GM12878 (cell line): ENCODE data around the gene SS18. TPM values are rescaled to one million over a fixed set of nuclear protein-coding genes. Genes with fewer than 3 reads are reported as not detected.

Experiments used
- ATAC-seq: fragments of 200-7000 bp; cut with Tn5 transposase; 3 replicates; pipeline ENCODE4 v1.9.1; 2020; ENCODE audit warnings: mild to moderate bottlenecking, moderate library complexity
- BruUV-seq: library from RNA; stranded (reverse); fragments of 400-500 nt; replicated peaks from 2 replicates; lab custom pipeline; 2021; lab: Mats Ljungman, UMichigan
- CTCF ChIA-PET: fragments of 300-600 bp; sonication (Branson Sonifier 250); formaldehyde crosslinking; extraction: SDS; loops from one replicate; lab custom pipeline; 2021; ENCODE audit warnings: inconsistent platforms; lab: Yijun Ruan, JAX
- POLR2A ChIA-PET: fragments of 350-600 bp; formaldehyde crosslinking; extraction: SDS; loops from one replicate; lab custom pipeline; 2021; ENCODE audit warnings: inconsistent platforms; lab: Charles Lee
- RAD21 ChIA-PET: fragments of 300-600 bp; sonication (Branson Sonifier 250); formaldehyde crosslinking; loops from one replicate; lab custom pipeline; 2023; ENCODE audit warnings: antibody characterized with exemption; ENCODE audit not compliant: unreplicated experiment; lab: Charles Lee
- SMC1A ChIA-PET: fragments of 300-600 bp; sonication (Branson Sonifier 250); formaldehyde crosslinking; loops from one replicate; lab custom pipeline; 2023; ENCODE audit not compliant: unreplicated experiment, uncharacterized antibody; lab: Charles Lee
- DNase-seq: peaks from one replicate; pipeline ENCODE4 v3.0.0-alpha.2; 2011; ENCODE audit warnings: low read depth, low spot score
- FAIRE-seq: peaks from 3 replicates; lab custom pipeline; 2011; peaks lifted over from hg19 to GRCh38; lab: Jason Lieb, UNC
- H2AFZ ChIP-seq: 2 replicates; pipeline ENCODE4 v1.6.0; 2011; ENCODE audit warnings: low read depth, low read length, control low read depth; ENCODE audit not compliant: control insufficient read depth
- H3K27ac ChIP-seq: 2 replicates; pipeline ENCODE4 v1.5.1; 2011; ENCODE audit warnings: control low read depth; ENCODE audit not compliant: control insufficient read depth, insufficient read depth
- H3K27me3 ChIP-seq, 2 experiments: replicated peaks in 1 of 2; 2 replicates each; pipeline versions ENCODE4 v1.6.0 to v1.6.1; 2011; ENCODE audit warnings: low read length in 1 of 2; ENCODE audit not compliant: control insufficient read depth in 2 of 2, insufficient read depth in 2 of 2
- H3K36me3 ChIP-seq, 2 experiments: 2 replicates each; pipeline ENCODE4 v1.5.1; 2011; ENCODE audit warnings: low read length in 1 of 2; ENCODE audit not compliant: control insufficient read depth in 2 of 2, insufficient read depth in 2 of 2
- H3K4me1 ChIP-seq: 2 replicates; pipeline ENCODE4 v1.6.1; 2011; ENCODE audit warnings: mild to moderate bottlenecking, low read length, moderate library complexity, mixed read lengths; ENCODE audit not compliant: control insufficient read depth, insufficient read depth
- H3K4me2 ChIP-seq: 2 replicates; pipeline ENCODE4 v1.6.0; 2011; ENCODE audit warnings: control low read depth; ENCODE audit not compliant: control insufficient read depth, insufficient read depth
- H3K4me3 ChIP-seq: fragments of 200-600 bp; sonication (generic); 2 replicates; pipeline ENCODE4 v1.5.1; 2016
- H3K79me2 ChIP-seq: 2 replicates; pipeline ENCODE4 v1.6.0; 2011; ENCODE audit warnings: low read length; ENCODE audit not compliant: control insufficient read depth, insufficient read depth
- H3K9ac ChIP-seq: 2 replicates; pipeline ENCODE4 v1.8.0; 2011; ENCODE audit warnings: low read length, control low read depth, mixed read lengths; ENCODE audit not compliant: control insufficient read depth, insufficient read depth
- H3K9me3 ChIP-seq: replicated peaks from 3 replicates; pipeline ENCODE4 v1.5.1; 2011; ENCODE audit warnings: mild to moderate bottlenecking, low read length; ENCODE audit not compliant: control insufficient read depth, insufficient read depth
- H4K20me1 ChIP-seq: 2 replicates; pipeline ENCODE4 v1.6.0; 2011; ENCODE audit not compliant: control insufficient read depth, insufficient read depth
- E2F4 ChIP-seq: IDR thresholded peaks from 2 replicates; pipeline ENCODE4 v1.6.1; 2012; ENCODE audit warnings: low read depth, low read length, improper control_type of control experiment
- REST ChIP-seq: IDR thresholded peaks from 2 replicates; pipeline ENCODE4 v1.6.1; 2012; ENCODE audit warnings: mild to moderate bottlenecking, low read depth, low read length
- ZZZ3 ChIP-seq: IDR thresholded peaks from 2 replicates; pipeline ENCODE4 v1.6.1; 2011; ENCODE audit warnings: low read depth; ENCODE audit not compliant: control insufficient read depth, insufficient read length
- WGBS: methylation state at CpG from one replicate; pipeline ENCODE4 v1.1.6; 2016; ENCODE audit warnings: low lambda C conversion rate; ENCODE audit not compliant: insufficient replicate concordance, insufficient coverage; ENCODE audit errors: missing lambda C conversion rate; 5-methylcytosine and 5-hydroxymethylcytosine counted together
- in situ Hi-C: fragments of 300-500 bp; cut with MboI; formaldehyde crosslinking; loops from 9 replicates; pipeline ENCODE4 v1.14.3; 2018; ENCODE audit warnings: mixed read lengths
- intact Hi-C: fragments of 100-400 bp; cut with micrococcal nuclease; formaldehyde crosslinking; loops from one replicate; pipeline ENCODE4 v1.14.2; 2022; ENCODE audit not compliant: unreplicated experiment
- polyA plus RNA-seq, 11 experiments: library from polyadenylated mRNA; depleted of rRNA in 4 of 11; unstranded in 6 of 11; stranded (reverse) in 5 of 11; fragments of >200 nt; fragmentation: Nextera tagmentation in 4 of 11; fragmentation: Illumina TruSeq in 1 of 11; extraction: Ambion mirVana in 4 of 11; extraction: Trizol in 1 of 11; gene quantifications; 1 replicate in 1 of 11; 2 replicates in 10 of 11; pipeline versions ENCODE4 v1.2.1 to v1.2.3, GENCODE V29; 2011 to 2016; ENCODE audit warnings: inconsistent platforms in 2 of 11, missing spikeins in 2 of 11, low read depth in 1 of 11
- total RNA-seq, 4 experiments: library from RNA; depleted of rRNA in 3 of 4; stranded (reverse); fragments of >200 nt in 3 of 4; fragmentation: Illumina TruSeq in 1 of 4; extraction: Trizol in 1 of 4; gene quantifications; 2 replicates each; pipeline versions ENCODE4 v1.2.1 to v1.2.3, GENCODE V29; 2013 to 2021

The SS18 gene
- total and polyA plus RNA-seq, 10 of the 15 experiments (the other 5 are each of a cell fraction or from before 2014, with no cell fraction given), result 16.6 to 153 (median 81.8) TPM

GRCh38 chr18:26057344-26057773 lies 33.1 kb downstream of the SS18 start:
- DNase-seq, result no peak
- no peak for TF ChIP-seq REST
- no peak for TF ChIP-seq ZZZ3
- no peak for TF ChIP-seq E2F4
- ATAC-seq, result no peak
- 94% methylated on average over 7 of the region's 7 CpGs for WGBS
- no TSS peak for BruUV-seq
- RAD21 ChIA-PET, result no interaction called here
- CTCF ChIA-PET, result no interaction called here
- H3K9me3 ChIP-seq, result no peaks in the 10 kb centered on the region
- FAIRE-seq, result no peak
- no peaks in the 10 kb centered on the region for H3K27me3 ChIP-seq
- no peak overlapping the region for H3K9ac ChIP-seq
- POLR2A ChIA-PET, result no interaction called here
- H3K36me3 ChIP-seq, result peaks cover 4 to 16% of the 10 kb centered on the region in 2 experiments
- no peak overlapping the region for H3K4me3 ChIP-seq
- SMC1A ChIA-PET, result interaction anchor here (0.6 to 2.1 kb wide), 3 partner anchors 18 to 110 kb away, joined by 3 to 5 read pairs (median 4); no protein-coding TSS in a partner anchor
- intact Hi-C loops (no loop called here), in situ Hi-C loops (no loop called here)
- H4K20me1 ChIP-seq, result no peaks in the 10 kb centered on the region
- H3K27ac ChIP-seq, result no peak overlapping the region
- no peak overlapping the region for H3K4me2 ChIP-seq
- H2AFZ ChIP-seq, result no peak overlapping the region
- H3K79me2 ChIP-seq, result no peaks in the 10 kb centered on the region; the same call in 1 of the 2 replicates
- no peaks in the 10 kb centered on the region for H3K4me1 ChIP-seq
